ENCODE results near the gene GSTA3.
"Not testable (repeated sequence)": the region's sequence is repeated elsewhere in the genome, so short reads cannot be mapped to it uniquely, and the experiment has no call there.

Gene GSTA3

DNA sequence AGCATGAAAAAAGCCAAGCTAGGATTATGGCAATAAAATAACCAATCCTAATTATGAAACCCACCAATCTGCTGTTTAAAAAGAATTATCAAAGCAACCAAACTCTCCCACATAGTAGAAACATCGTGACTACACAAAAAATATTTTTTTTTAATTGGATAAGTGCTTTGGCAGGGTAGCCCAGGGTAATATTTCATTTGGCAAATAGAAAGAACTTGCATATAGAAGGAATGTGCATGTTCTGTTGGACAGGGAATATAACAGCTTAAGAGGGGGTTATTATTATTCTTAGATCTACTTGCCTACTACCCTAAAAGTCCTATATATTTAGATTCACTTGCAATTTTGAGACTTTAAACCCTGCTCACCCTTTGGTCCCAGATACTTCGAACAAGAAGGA, 972 bp downstream of the GSTA3 start:
- H3K27me3 ChIP-seq (ENCODE audit: insufficient read depth, low read length, poor library complexity) = peaks cover 5% of the 10 kb centered on the region
- H3K4me1 ChIP-seq (ENCODE audit: insufficient read depth, low read length) = no peaks in the 10 kb centered on the region
- no peak overlapping the region for H3K9ac ChIP-seq (ENCODE audit: low read depth, low read length)
- no peak overlapping the region for H3K27ac ChIP-seq (ENCODE audit: low read length)
- H3K79me2 ChIP-seq (ENCODE audit: insufficient read depth, low read length) = no peaks in the 10 kb centered on the region
- H3K4me3 ChIP-seq (ENCODE audit: low read depth in 1 of 2, low read length in 2 of 2) = no peak overlapping the region
- no peak overlapping the region for H2AFZ ChIP-seq (ENCODE audit: low read depth, low read length)
- ATAC-seq (ENCODE audit: insufficient read depth, low read depth) = no peak
- H4K20me1 ChIP-seq (ENCODE audit: insufficient read depth, low read length) = no peaks in the 10 kb centered on the region
- H3K4me2 ChIP-seq (ENCODE audit: insufficient read depth, low read length) = no peak overlapping the region
- H3K36me3 ChIP-seq (ENCODE audit: insufficient read depth, low read length) = no peaks in the 10 kb centered on the region
- DNase-seq = no peak
- no peak for TF ChIP-seq CTCF (IDR thresholded peaks at IDR 0.05; ENCODE audit: borderline replicate concordance, extremely low read depth, low read length, poor library complexity, severe bottlenecking)
- no peaks in the 10 kb centered on the region for H3K9me3 ChIP-seq (ENCODE audit: insufficient read depth, low read length, severe bottlenecking)

DNA sequence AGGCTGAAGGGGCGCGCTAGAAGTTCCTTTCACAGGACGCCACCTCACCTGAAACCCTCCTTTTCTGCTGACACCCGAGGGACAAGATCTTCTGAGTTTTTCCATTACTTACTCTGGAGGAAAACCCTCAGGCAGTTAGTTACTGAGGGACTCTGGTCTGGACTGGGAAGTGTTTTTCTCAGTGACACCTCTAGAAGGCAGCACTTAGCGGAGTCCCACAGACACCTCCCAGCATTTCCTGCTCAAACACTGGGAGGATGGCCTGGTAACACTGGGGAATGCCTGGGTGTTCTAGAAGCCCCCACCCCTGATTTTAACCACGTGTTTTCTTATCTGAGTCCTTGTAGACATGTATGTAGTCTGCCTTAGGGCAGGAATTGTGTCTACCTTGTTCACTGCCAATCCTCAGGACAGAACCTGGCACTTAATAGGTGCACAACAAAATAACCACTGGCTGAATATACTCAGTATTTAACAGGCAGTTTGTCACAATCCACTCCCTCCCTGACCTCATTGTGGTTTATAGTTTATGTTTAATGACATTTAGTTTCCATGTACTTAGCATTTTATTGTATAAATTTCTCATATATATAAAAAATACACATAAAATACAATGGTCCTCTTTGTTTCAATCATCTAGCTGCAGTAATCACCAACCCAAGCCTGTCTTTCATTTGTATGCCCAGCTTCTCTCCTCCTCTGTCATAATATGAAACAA, 4.8 kb downstream of the GSTA3 start:
- Histone ChIP-seq H3K79me2 (ENCODE audit: insufficient read depth, low read length) (no peaks in the 10 kb centered on the region), H3K27me3 (ENCODE audit: insufficient read depth, low read length, poor library complexity) (peaks cover 3% of the 10 kb centered on the region), H3K9me3 (ENCODE audit: insufficient read depth, low read length, severe bottlenecking) (no peaks in the 10 kb centered on the region), H3K4me2 (ENCODE audit: insufficient read depth, low read length) (no peak overlapping the region), H3K36me3 (ENCODE audit: insufficient read depth, low read length) (no peaks in the 10 kb centered on the region), H3K9ac (ENCODE audit: low read depth, low read length) (no peak overlapping the region), H2AFZ (ENCODE audit: low read depth, low read length) (no peak overlapping the region), H3K4me3 (ENCODE audit: low read depth in 1 of 2, low read length in 2 of 2) (no peak overlapping the region), H3K4me1 (ENCODE audit: insufficient read depth, low read length) (no peaks in the 10 kb centered on the region), H4K20me1 (ENCODE audit: insufficient read depth, low read length) (no peaks in the 10 kb centered on the region), H3K27ac (ENCODE audit: low read length) (no peak overlapping the region)
- TF ChIP-seq EZH2 (IDR thresholded peaks at IDR 0.05; ENCODE audit: borderline replicate concordance, low read depth, low read length, severe bottlenecking) (no peak), CTCF (IDR thresholded peaks at IDR 0.05; ENCODE audit: borderline replicate concordance, extremely low read depth, low read length, poor library complexity, severe bottlenecking) (peak; percentile 48)
- DNase-seq = peak; percentile 13
- ATAC-seq (ENCODE audit: insufficient read depth, low read depth) = peak; percentile 76

DNA sequence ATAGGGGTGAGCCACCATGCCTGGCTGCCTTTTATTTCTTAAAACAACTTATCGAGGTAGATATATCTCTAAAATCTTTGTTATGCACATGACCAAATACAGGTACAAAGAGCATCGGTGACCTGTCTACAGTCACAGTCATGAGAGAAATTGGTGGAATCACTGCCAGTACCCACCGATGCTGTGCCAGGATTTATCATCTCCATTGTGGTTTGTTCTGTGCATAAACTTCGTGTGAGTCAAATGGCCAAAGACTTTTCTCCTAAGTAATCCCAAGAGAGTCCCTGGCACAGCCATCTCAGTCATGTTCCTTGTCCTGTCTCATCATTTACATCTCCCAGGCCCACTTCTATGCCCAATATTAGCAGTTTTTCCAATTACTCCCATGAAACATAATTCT, 9.0 kb downstream of the GSTA3 start:
- H3K4me2 ChIP-seq (ENCODE audit: insufficient read depth, low read length) = no peak overlapping the region
- H3K4me3 ChIP-seq (ENCODE audit: low read depth in 1 of 2, low read length in 2 of 2) = no peak overlapping the region
- peaks cover 5% of the 10 kb centered on the region for H3K27me3 ChIP-seq (ENCODE audit: insufficient read depth, low read length, poor library complexity)
- H3K36me3 ChIP-seq (ENCODE audit: insufficient read depth, low read length) = no peaks in the 10 kb centered on the region
- DNase-seq = no peak
- H4K20me1 ChIP-seq (ENCODE audit: insufficient read depth, low read length) = no peaks in the 10 kb centered on the region
- H3K9ac ChIP-seq (ENCODE audit: low read depth, low read length) = no peak overlapping the region
- no peak overlapping the region for H3K27ac ChIP-seq (ENCODE audit: low read length)
- no peak for TF ChIP-seq EZH2 (IDR thresholded peaks at IDR 0.05; ENCODE audit: borderline replicate concordance, low read depth, low read length, severe bottlenecking)
- TF ChIP-seq CTCF (IDR thresholded peaks at IDR 0.05; ENCODE audit: borderline replicate concordance, extremely low read depth, low read length, poor library complexity, severe bottlenecking) = no peak
- H3K4me1 ChIP-seq (ENCODE audit: insufficient read depth, low read length) = no peaks in the 10 kb centered on the region
- ATAC-seq (ENCODE audit: insufficient read depth, low read depth) = no peak
- H2AFZ ChIP-seq (ENCODE audit: low read depth, low read length) = no peak overlapping the region
- no peaks in the 10 kb centered on the region for H3K9me3 ChIP-seq (ENCODE audit: insufficient read depth, low read length, severe bottlenecking)
- no peaks in the 10 kb centered on the region for H3K79me2 ChIP-seq (ENCODE audit: insufficient read depth, low read length)

- not testable (repeated sequence) for H3K9ac ChIP-seq (ENCODE audit: low read depth, low read length); H3K79me2 ChIP-seq (ENCODE audit: insufficient read depth, low read length)
Observed at GRCh38 chr6:52895790-52896189, 13.7 kb downstream of the GSTA3 start.

More at GRCh38 chr6:52895790-52896189, 13.7 kb downstream of the GSTA3 start:
- not testable (repeated sequence) for H2AFZ ChIP-seq (ENCODE audit: low read depth, low read length); ATAC-seq (ENCODE audit: insufficient read depth, low read depth); H3K4me1 ChIP-seq (ENCODE audit: insufficient read depth, low read length); H4K20me1 ChIP-seq (ENCODE audit: insufficient read depth, low read length); H3K4me3 ChIP-seq (ENCODE audit: low read depth in 1 of 2, low read length in 2 of 2); H3K27me3 ChIP-seq (ENCODE audit: insufficient read depth, low read length, poor library complexity); H3K27ac ChIP-seq (ENCODE audit: low read length); H3K4me2 ChIP-seq (ENCODE audit: insufficient read depth, low read length); H3K36me3 ChIP-seq (ENCODE audit: insufficient read depth, low read length); H3K9me3 ChIP-seq (ENCODE audit: insufficient read depth, low read length, severe bottlenecking); DNase-seq
